MCF 10A (cell line): ENCODE results near the gene OLA1. TPM values are rescaled to one million over a fixed set of nuclear protein-coding genes. Genes with fewer than 3 reads are reported as not detected.

Experiments
- BruUV-seq: library from RNA; stranded (reverse); fragments of 400-500 nt; replicated peaks from 2 replicates; lab custom pipeline; 2021; lab: Mats Ljungman, UMichigan
- CTCF ChIA-PET: fragments of 300-600 bp; sonication (Branson Sonifier 250); formaldehyde crosslinking; extraction: SDS; loops from one replicate; lab custom pipeline; 2021; ENCODE audit warnings: antibody characterized with exemption, inconsistent platforms; lab: Yijun Ruan, JAX
- POLR2A ChIA-PET: fragments of 300-600, 350-650 bp; sonication (Branson Sonifier 250); formaldehyde crosslinking; extraction: SDS; loops from one replicate; lab custom pipeline; 2020; ENCODE audit warnings: antibody characterized with exemption, inconsistent platforms; lab: Yijun Ruan, JAX
- DNase-seq: peaks from one replicate; pipeline ENCODE4 v3.0.0-alpha.2; 2018; ENCODE audit not compliant: unreplicated experiment
- H3K27ac Mint-ChIP-seq: one replicate; pipeline ENCODE4 v1.8.0; 2022; ENCODE audit warnings: mild to moderate bottlenecking, low read depth, mixed read lengths; ENCODE audit not compliant: unreplicated experiment
- H3K27me3 Mint-ChIP-seq: one replicate; pipeline ENCODE4 v1.8.0; 2022; ENCODE audit warnings: mixed read lengths; ENCODE audit not compliant: insufficient read depth, unreplicated experiment
- H3K36me3 Mint-ChIP-seq: one replicate; pipeline ENCODE4 v1.8.0; 2022; ENCODE audit warnings: mild to moderate bottlenecking, moderate library complexity, mixed read lengths; ENCODE audit not compliant: insufficient read depth, unreplicated experiment
- H3K4me1 Mint-ChIP-seq: one replicate; pipeline ENCODE4 v1.8.0; 2022; ENCODE audit warnings: mixed read lengths; ENCODE audit not compliant: insufficient read depth, unreplicated experiment
- H3K4me3 Mint-ChIP-seq: one replicate; pipeline ENCODE4 v1.8.0; 2022; ENCODE audit warnings: mild to moderate bottlenecking, moderate library complexity, mixed read lengths; ENCODE audit not compliant: unreplicated experiment
- H3K9me3 Mint-ChIP-seq: one replicate; pipeline ENCODE4 v1.8.0; 2022; ENCODE audit warnings: mixed read lengths; ENCODE audit not compliant: unreplicated experiment
- intact Hi-C: fragments of 100-400 bp; cut with micrococcal nuclease; formaldehyde crosslinking; loops from 2 replicates; pipeline ENCODE4 v1.14.1; 2022
- total RNA-seq: library from RNA; stranded (reverse); gene quantifications from 2 replicates; pipeline ENCODE4 v1.2.3, GENCODE V29; 2022
- TF ChIP-seq, protein P1 (sequence below): fragments of 200-600 bp; IDR thresholded peaks from one replicate; pipeline ENCODE4 v1.8.0; 2022; ENCODE audit warnings: antibody characterized with exemption, mild to moderate bottlenecking; ENCODE audit not compliant: unreplicated experiment

The OLA1 gene
- total RNA-seq, 1 experiment from 2014 or later = 224 TPM

DNA sequence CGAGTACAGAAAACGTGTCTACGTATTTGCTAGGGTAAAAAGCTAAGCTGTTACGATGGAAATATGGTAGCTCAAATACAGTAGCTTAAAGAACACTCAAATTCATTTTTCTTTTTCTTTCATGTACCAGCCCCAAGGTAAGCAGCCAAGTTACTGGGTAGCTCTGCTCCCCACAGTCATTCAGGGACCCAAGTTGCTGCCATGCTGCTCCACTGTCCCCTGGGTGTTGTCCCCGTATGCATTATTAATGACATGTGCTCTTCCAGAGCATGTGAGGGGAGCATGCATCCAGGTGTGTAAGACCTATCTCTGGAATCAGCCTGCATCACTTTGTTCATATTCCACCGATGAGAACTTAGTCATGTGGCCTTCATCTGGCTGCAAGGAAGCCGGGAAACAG is 178.1 kb downstream of the OLA1 start:
- Mint-ChIP-seq H3K4me3 (no peak overlapping the region), H3K4me1 (no peaks in the 10 kb centered on the region), H3K27ac (no peak overlapping the region), H3K27me3 (no peaks in the 10 kb centered on the region), H3K9me3 (no peaks in the 10 kb centered on the region), H3K36me3 (peaks cover 29% of the 10 kb centered on the region)
- CTCF ChIA-PET = interaction anchor here (0.7 kb wide), 2 partner anchors 106 to 271 kb away, joined by 3 to 4 read pairs; no protein-coding TSS in a partner anchor
- DNase-seq = no peak
- TF ChIP-seq, protein P1, sequence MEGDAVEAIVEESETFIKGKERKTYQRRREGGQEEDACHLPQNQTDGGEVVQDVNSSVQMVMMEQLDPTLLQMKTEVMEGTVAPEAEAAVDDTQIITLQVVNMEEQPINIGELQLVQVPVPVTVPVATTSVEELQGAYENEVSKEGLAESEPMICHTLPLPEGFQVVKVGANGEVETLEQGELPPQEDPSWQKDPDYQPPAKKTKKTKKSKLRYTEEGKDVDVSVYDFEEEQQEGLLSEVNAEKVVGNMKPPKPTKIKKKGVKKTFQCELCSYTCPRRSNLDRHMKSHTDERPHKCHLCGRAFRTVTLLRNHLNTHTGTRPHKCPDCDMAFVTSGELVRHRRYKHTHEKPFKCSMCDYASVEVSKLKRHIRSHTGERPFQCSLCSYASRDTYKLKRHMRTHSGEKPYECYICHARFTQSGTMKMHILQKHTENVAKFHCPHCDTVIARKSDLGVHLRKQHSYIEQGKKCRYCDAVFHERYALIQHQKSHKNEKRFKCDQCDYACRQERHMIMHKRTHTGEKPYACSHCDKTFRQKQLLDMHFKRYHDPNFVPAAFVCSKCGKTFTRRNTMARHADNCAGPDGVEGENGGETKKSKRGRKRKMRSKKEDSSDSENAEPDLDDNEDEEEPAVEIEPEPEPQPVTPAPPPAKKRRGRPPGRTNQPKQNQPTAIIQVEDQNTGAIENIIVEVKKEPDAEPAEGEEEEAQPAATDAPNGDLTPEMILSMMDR = no peak
- no TSS peak for BruUV-seq
- POLR2A ChIA-PET = interaction anchor here (0.7 kb wide), 1 partner anchor 8 kb away, joined by 3 read pairs; no protein-coding TSS in a partner anchor
- intact Hi-C loops = loop anchor here (10.0 kb wide), 2 partner anchors 275 to 495 kb away; no protein-coding TSS in a partner anchor

DNA sequence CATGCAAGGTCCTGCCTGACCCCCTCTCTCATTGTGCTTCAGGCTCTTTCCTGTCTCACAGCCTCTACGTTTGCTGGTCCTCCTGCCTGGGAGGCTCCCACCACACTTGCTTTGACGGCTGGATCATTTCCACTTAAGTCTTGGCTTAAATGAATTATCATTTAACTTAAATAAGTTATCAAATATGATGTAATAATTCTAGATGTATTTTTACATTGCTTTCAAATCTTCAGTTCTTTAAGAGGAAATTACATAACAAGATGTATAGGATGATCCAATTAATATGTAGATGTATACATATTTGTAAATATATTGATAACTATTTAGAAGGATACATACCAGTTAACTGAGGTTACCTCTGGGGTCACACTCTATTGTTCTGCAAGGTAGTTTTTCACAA is 180.5 kb downstream of the OLA1 start:
- BruUV-seq = no TSS peak
- Mint-ChIP-seq H3K27ac (no peak overlapping the region), H3K36me3 (peaks cover 16% of the 10 kb centered on the region), H3K4me1 (peaks cover 13% of the 10 kb centered on the region), H3K9me3 (no peaks in the 10 kb centered on the region), H3K4me3 (no peak overlapping the region), H3K27me3 (no peaks in the 10 kb centered on the region)
- TF ChIP-seq, protein P1 = no peak
- CTCF ChIA-PET = interaction anchor here (0.6 kb wide), 1 partner anchor 86 kb away, joined by 3 read pairs; no protein-coding TSS in a partner anchor
- POLR2A ChIA-PET = interaction anchor here (0.6 to 1.3 kb wide), 2 partner anchors 13 to 14 kb away, joined by 3 to 4 read pairs; no protein-coding TSS in a partner anchor
- DNase-seq = no peak
- intact Hi-C loops = no loop called here

DNA sequence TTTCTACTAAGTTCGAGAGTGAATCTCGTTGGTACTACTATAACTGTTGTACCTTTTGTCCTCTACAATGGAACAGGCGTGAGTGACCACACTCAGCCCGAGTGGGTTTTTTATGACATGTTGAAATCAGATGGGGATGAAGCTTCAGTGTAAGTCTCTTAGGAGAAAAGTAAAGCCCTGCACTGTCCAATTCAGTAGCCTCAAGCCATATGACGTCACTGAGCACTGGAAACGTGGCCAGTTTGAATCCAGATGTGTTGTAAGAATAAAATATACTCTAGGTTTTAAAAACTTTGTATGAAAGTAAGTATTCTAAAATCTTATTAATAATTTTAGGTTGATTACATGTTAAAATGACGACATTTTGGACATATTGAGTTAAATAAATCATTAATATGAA is 181.5 kb downstream of the OLA1 start:
- Mint-ChIP-seq H3K4me3 (no peak overlapping the region), H3K36me3 (peaks cover 16% of the 10 kb centered on the region), H3K4me1 (peaks cover 16% of the 10 kb centered on the region), H3K9me3 (no peaks in the 10 kb centered on the region), H3K27me3 (no peaks in the 10 kb centered on the region), H3K27ac (no peak overlapping the region)
- ChIA-PET POLR2A (interaction anchor here (0.6 to 1.6 kb wide), 4 partner anchors 13 to 31 kb away, joined by 3 to 6 read pairs (median 4); no protein-coding TSS in a partner anchor), CTCF (no interaction called here)
- intact Hi-C loops = no loop called here
- no TSS peak for BruUV-seq
- TF ChIP-seq, protein P1 = no peak
- DNase-seq = peak; percentile 14

DNA sequence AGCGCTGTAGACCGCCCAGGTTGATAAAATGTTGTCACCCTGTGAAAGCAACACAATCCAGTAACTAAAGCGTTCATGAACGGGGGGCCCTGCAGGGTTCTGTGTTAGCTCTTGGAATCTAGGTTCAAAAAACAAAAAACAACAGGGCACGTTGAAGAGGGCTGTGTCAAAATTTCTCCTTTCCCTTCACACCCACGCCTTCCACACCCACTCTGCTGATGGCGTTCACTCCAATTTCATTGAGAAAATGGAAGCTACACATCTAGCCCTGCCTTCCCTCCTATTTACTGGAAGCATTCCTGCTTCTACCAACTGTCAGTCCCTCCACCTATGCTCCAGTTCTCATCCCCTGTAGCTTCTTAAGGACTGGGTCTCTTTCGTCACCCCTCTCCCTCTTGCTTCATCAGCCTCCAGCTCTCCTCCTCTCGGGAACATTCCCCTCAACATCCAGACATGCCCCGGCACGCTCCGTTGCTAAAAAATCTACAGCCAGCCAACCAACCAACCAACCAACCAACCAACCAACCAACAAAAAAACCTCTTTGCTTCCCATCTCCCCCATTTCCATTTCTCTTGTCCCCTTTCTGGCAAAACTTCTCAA is 184.7 kb downstream of the OLA1 start:
- DNase-seq = peak; percentile 96
- ChIA-PET CTCF (interaction anchor here (0.8 to 1.0 kb wide), 3 partner anchors 13 to 85 kb away, joined by 3 to 4 read pairs (median 3); no protein-coding TSS in a partner anchor), POLR2A (interaction anchor here (0.6 to 3.6 kb wide), 17 partner anchors 9 to 1065 kb away, joined by 3 to 23 read pairs (median 3); partner anchors contain the start of gene OLA1)
- Mint-ChIP-seq H3K27me3 (no peaks in the 10 kb centered on the region), H3K4me3 (peak overlapping the region; percentile 26), H3K36me3 (peaks cover 5% of the 10 kb centered on the region), H3K4me1 (peaks cover 34% of the 10 kb centered on the region), H3K9me3 (no peaks in the 10 kb centered on the region), H3K27ac (peak overlapping the region; percentile 92)
- intact Hi-C loops = no loop called here
- TF ChIP-seq, protein P1 = no peak
- TSS peak; percentile 65 for BruUV-seq
